Panc1 (cell line): ENCODE results near the gene ZNF407.

Source experiments
- POLR2AphosphoS5 ChIP-seq: IDR thresholded peaks from 2 replicates; pipeline ENCODE4 v1.6.1; 2012; ENCODE audit warnings: mild to moderate bottlenecking, low read depth, low read length, moderate library complexity
- REST ChIP-seq, 2 experiments: IDR thresholded peaks; 2 replicates each; pipeline ENCODE4 v1.6.1; 2011 to 2012; ENCODE audit warnings: low read depth in 2 of 2, control low read depth in 1 of 2, low read length in 1 of 2, mild to moderate bottlenecking in 1 of 2, moderate library complexity in 1 of 2; ENCODE audit not compliant: insufficient read depth in 1 of 2
- TCF7L2 ChIP-seq: IDR thresholded peaks from 2 replicates; pipeline ENCODE4 v1.6.1; 2011; ENCODE audit warnings: mild to moderate bottlenecking, low read depth, low read length, inconsistent platforms
- TF ChIP-seq, protein P1 (sequence below): fragments of 450-650 bp; IDR thresholded peaks from 2 replicates; pipeline ENCODE4 v1.5.1; 2017; ENCODE audit warnings: mild to moderate bottlenecking

GRCh38 chr18:75000920-75001319 lies 403.2 kb downstream of the ZNF407 start:
- no peak for TF ChIP-seq REST (IDR thresholded peaks at IDR 0.05; ENCODE audit: insufficient read depth in 1 of 2, low read depth in 2 of 2, low read length in 1 of 2)
- TF ChIP-seq, protein P1, sequence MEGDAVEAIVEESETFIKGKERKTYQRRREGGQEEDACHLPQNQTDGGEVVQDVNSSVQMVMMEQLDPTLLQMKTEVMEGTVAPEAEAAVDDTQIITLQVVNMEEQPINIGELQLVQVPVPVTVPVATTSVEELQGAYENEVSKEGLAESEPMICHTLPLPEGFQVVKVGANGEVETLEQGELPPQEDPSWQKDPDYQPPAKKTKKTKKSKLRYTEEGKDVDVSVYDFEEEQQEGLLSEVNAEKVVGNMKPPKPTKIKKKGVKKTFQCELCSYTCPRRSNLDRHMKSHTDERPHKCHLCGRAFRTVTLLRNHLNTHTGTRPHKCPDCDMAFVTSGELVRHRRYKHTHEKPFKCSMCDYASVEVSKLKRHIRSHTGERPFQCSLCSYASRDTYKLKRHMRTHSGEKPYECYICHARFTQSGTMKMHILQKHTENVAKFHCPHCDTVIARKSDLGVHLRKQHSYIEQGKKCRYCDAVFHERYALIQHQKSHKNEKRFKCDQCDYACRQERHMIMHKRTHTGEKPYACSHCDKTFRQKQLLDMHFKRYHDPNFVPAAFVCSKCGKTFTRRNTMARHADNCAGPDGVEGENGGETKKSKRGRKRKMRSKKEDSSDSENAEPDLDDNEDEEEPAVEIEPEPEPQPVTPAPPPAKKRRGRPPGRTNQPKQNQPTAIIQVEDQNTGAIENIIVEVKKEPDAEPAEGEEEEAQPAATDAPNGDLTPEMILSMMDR = no peak
- TF ChIP-seq POLR2AphosphoS5 = no peak
- TF ChIP-seq TCF7L2 = no peak
